Measurements from ENCODE around the gene TARS3. TPM values are rescaled to one million over a fixed set of nuclear protein-coding genes. Genes with fewer than 3 reads are reported as not detected.

Gene TARS3
- total and polyA plus RNA-seq, 2 donors (not counting 3 experiments of a cell fraction or from before 2014, with no cell fraction given) = 0.91 to 8.2 TPM

- dilution Hi-C loops (cut with MboI; ENCODE audit: extremely low pct_ligation_motif_present, low sequenced_read_pairs) (no loop called here), intact Hi-C loops (cut with micrococcal nuclease) (no loop called here)
- peaks cover 39% of the 10 kb centered on the region for H3K79me2 ChIP-seq (ENCODE audit: control insufficient read depth, insufficient read depth, low read length)
These were observed 77.0 kb downstream of the TARS3 start for GRCh38 chr15:101647251-101647650.

More at GRCh38 chr15:101647251-101647650, 77.0 kb downstream of the TARS3 start:
- Histone ChIP-seq H2AFZ (ENCODE audit: low read depth, low read length) (no peak overlapping the region), H3K27me3 (ENCODE audit: control insufficient read depth in 2 of 2, insufficient read depth in 2 of 2, low read length in 2 of 2) (no peaks in the 10 kb centered on the region), H3K9ac (replicated peaks; ENCODE audit: extremely low read depth, insufficient read depth, low read length) (no peak overlapping the region), H3K4me1 (ENCODE audit: control insufficient read depth, extremely low read depth, insufficient read depth, low read length) (peaks cover 20% of the 10 kb centered on the region), H4K20me1 (replicated peaks; ENCODE audit: control insufficient read depth, extremely low read depth, insufficient read depth, low read length) (no peaks in the 10 kb centered on the region), H3K27ac (ENCODE audit: insufficient read depth, low read depth, low read length) (no peak overlapping the region), H3K36me3 (ENCODE audit: control insufficient read depth in 2 of 2, extremely low read depth in 1 of 2, insufficient read depth in 2 of 2, low read length in 2 of 2) (peaks cover 9 to 10% of the 10 kb centered on the region in 2 experiments), H3K9me1 (replicated peaks; ENCODE audit: control insufficient read depth, extremely low read depth, insufficient read depth, low read length) (no peaks in the 10 kb centered on the region), H3K9me3 (replicated peaks; ENCODE audit: control insufficient read depth, insufficient read depth, low read length) (no peaks in the 10 kb centered on the region), H3K4me3 (replicated peaks in 1 of 3; ENCODE audit: insufficient read depth in 1 of 3, low read depth in 1 of 3, low read length in 3 of 3) (no peak overlapping the region), H3K4me2 (ENCODE audit: insufficient read depth, low read length) (no peak overlapping the region)
- DNase-seq (ENCODE audit: low read depth, low spot score) = no peak
- TF ChIP-seq FOS (IDR thresholded peaks at IDR 0.05; ENCODE audit: borderline replicate concordance, insufficient read depth, low read length) = no peak
- TF ChIP-seq EZH2 (IDR thresholded peaks at IDR 0.05; ENCODE audit: borderline replicate concordance, low read depth, low read length, severe bottlenecking) = no peak
- no peak for TF ChIP-seq POLR2AphosphoS5 (IDR thresholded peaks at IDR 0.05; ENCODE audit: insufficient read depth, low read depth, low read length)
- no peak for TF ChIP-seq GATA2 (IDR thresholded peaks at IDR 0.05; ENCODE audit: insufficient read depth, insufficient read length, low read depth, low read length)
- TF ChIP-seq JUN (IDR thresholded peaks at IDR 0.05; ENCODE audit: borderline replicate concordance, insufficient read depth, insufficient read length, low read depth) = no peak
- TF ChIP-seq POLR2A (IDR thresholded peaks at IDR 0.05; ENCODE audit: low read depth, low read length) = no peak
- TF ChIP-seq CTCF (IDR thresholded peaks at IDR 0.05; ENCODE audit: extremely low read depth in 1 of 2, insufficient read depth in 1 of 2, low read depth in 1 of 2, low read length in 2 of 2) = no peak
- no peak for TF ChIP-seq MYC (IDR thresholded peaks at IDR 0.05; ENCODE audit: low read depth, low read length)
- TF ChIP-seq MAX (IDR thresholded peaks at IDR 0.05; ENCODE audit: insufficient read depth, insufficient read length) = no peak
- BruUV-seq (replicated peaks) = no TSS peak
- CTCF ChIA-PET = no interaction called here
- POLR2A ChIA-PET = no interaction called here
- FAIRE-seq = no peak
